Inflammatory macrophage (primary cell): Measurements from ENCODE around the gene PCDHGA7.
A peak's percentile ranks its signal among the peaks of the same experiment; 100 is the strongest.
"Not testable (repeated sequence)": the region's sequence is repeated elsewhere in the genome, so short reads cannot be mapped to it uniquely, and the experiment has no call there.

Experiments
- DNase-seq, 2 donors: peaks; one replicate each; pipeline ENCODE4 v3.0.0-alpha.2; 2020 to 2022

PCDHGA7 gene

DNA sequence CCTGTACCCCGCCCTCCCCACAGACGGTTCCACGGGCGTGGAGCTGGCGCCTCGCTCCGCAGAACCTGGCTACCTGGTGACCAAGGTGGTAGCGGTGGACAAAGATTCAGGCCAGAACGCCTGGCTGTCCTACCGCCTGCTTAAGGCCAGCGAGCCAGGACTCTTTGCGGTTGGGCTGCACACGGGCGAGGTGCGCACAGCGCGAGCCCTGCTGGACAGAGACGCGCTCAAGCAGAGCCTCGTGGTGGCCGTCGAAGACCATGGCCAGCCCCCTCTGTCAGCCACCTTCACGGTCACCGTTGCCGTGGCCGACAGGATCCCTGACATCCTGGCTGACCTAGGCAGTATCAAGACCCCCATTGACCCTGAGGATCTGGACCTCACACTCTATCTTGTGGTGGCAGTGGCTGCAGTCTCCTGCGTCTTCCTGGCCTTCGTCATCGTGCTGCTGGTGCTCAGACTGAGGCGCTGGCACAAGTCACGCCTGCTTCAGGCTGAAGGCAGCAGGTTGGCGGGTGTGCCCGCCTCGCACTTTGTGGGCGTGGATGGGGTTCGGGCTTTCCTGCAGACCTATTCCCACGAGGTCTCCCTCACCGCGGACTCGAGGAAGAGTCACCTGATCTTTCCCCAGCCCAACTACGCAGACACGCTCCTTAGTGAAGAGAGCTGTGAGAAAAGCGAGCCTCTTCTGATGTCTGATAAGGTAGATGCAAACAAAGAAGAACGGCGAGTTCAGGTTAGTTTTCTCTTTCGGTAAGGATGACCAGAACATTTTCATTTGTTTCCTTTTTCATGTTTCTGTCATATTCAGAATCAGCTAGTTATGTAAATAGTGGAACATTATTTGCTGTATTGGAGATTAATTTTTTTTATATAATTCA lies 16.3 kb upstream of the PCDHGA7 start:
- DNase-seq, result no peak

DNA sequence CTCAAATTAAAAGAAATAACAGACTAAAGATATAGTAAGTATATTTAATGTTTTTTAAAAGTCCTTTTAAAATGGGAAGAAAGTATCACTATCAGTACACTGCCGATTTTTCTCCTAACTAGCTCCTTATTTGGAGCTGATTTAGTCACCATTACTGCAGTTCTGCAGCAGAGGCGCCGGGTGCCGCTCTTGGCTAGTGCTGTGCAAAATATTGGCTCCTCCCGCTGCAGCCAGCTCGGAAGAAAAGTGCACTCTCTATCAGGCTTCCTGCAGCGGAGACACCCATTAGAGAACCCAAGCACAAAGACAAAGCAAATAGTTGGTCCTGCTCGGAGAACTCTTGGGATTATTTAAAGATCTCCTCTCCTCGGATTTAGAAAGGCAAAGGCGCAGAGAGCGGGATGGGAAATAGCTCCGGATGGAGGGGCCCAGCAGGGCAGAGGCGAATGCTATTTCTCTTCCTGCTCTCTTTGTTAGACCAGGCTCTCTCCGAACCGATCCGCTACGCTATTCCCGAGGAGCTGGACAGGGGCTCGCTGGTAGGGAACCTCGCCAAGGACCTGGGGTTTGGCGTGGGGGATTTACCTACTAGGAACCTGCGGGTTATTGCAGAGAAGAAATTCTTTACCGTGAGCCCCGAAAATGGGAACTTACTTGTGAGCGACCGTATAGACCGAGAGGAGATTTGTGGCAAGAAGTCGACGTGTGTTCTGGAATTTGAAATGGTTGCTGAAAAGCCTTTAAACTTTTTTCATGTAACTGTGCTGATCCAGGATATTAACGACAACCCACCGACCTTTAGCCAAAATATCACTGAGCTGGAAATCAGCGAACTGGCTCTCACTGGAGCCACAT lies 12.3 kb upstream of the PCDHGA7 start, which contains the start of gene PCDHGB3:
Gene PCDHGB3 (plus strand): TSS at position 249 of the 855 bp plus-strand sequence. CDS start 153 bp downstream, at position 402.
- peak in 1 of 2 donors; percentile 45 for DNase-seq

DNA sequence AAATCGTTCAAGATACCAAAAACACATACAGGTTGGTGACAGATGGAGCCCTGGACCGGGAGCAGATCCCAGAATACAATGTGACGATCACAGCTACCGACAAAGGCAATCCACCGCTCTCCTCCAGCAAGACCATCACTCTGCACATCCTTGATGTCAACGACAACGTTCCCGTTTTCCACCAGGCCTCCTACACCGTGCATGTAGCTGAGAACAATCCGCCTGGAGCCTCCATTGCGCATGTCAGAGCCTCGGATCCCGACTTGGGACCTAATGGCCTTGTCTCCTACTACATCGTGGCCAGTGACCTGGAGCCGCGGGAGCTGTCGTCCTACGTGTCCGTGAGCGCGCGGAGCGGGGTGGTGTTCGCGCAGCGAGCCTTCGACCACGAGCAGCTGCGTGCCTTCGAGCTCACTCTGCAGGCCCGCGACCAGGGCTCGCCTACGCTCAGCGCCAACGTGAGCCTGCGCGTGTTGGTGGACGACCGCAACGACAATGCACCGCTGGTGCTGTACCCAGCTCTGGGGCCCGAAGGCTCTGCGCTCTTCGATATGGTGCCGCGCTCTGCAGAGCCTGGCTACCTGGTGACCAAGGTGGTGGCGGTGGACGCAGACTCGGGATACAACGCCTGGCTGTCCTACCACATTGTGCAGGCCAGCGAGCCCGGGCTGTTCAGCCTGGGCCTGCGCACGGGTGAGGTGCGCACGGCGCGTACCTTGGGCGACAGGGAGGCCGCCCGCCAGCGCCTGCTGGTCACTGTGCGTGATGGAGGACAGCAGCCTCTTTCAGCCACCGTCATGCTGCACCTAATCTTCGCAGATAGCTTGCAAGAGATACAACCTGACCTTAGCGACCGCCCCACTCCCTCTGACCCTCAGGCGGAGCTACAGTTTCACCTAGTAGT lies 10.7 kb upstream of the PCDHGA7 start:
- no peak for DNase-seq

DNA sequence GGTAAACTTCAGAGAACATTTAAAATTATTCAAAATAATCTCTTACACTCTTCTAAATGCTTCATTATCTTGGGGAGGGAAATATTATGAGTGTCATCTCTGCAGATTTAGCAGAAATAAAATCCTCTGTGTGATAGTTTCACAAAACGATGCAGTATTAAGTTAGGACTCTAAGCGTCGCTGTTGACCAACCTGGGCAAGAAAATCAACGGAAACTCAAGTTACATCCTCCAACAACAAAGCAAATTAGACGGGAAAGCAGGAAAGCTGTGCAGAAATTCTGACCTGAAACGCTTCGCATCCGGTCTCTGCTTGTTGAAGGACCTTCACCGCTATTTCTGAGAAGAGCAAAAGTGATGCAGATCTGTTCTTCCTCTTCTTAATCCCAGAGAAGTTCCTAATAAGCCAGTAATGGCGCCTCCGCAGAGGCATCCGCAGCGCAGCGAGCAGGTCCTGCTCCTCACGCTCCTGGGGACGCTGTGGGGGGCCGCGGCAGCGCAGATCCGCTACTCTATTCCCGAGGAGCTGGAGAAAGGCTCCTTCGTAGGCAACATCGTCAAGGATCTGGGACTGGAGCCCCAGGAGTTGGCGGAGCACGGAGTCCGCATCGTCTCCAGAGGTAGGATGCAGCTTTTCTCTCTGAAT lies 8.7 kb upstream of the PCDHGA7 start, which contains the start of gene PCDHGA6:
Gene PCDHGA6 (plus strand): TSS at position 219 of the 645 bp plus-strand sequence. CDS start 193 bp downstream, at position 412.
- peak; percentile 9 to 16 for DNase-seq

DNA sequence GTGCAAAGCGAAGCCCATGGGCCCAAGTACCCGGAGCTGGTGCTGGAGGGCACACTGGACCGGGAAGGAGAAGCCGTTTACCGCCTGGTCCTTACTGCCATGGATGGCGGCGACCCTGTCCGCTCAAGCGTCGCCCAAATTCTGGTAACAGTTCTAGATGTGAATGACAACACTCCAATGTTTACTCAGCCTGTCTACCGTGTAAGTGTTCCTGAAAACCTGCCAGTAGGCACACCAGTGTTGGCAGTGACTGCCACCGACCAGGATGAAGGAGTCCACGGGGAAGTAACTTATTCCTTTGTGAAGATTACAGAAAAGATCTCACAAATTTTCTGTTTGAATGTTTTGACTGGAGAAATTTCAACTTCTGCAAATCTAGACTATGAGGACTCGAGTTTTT lies 7.9 kb upstream of the PCDHGA7 start:
- no peak for DNase-seq

DNA sequence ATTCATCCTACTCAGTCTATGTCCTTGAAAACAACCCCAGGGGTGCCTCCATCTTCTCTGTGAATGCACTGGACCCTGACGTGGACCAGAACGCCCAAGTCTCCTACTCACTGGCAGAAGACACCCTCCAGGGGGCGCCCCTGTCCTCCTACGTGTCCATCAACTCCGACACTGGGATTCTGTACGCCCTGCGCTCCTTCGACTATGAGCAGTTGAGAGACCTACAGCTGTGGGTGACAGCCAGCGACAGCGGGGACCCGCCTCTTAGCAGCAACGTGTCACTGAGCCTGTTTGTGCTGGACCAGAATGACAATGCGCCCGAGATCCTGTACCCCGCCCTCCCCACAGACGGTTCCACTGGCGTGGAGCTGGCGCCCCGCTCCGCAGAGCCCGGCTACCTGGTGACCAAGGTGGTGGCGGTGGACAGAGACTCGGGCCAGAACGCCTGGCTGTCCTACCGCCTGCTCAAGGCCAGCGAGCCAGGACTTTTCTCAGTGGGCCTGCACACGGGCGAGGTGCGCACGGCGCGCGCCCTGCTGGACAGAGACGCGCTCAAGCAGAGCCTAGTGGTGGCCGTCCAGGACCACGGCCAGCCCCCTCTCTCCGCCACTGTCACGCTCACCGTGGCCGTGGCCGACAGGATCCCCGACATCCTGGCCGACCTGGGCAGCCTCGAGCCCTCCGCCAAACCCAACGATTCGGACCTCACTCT lies 6.9 kb upstream of the PCDHGA7 start:
- not testable (repeated sequence) for DNase-seq

DNA sequence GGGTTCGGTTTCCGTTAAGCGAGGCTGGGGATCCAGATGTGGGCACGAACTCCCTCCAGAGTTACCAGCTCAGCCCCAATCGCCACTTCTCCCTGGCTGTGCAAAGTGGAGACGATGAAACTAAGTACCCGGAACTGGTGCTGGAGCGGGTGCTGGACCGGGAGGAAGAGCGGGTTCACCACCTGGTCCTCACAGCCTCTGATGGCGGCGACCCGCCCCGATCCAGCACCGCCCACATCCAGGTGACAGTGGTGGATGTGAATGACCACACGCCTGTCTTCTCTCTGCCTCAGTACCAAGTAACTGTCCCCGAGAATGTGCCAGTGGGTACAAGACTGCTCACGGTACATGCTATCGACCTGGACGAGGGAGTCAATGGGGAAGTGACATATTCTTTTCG lies 803 bp downstream of the PCDHGA7 start:
- DNase-seq, result no peak

DNA sequence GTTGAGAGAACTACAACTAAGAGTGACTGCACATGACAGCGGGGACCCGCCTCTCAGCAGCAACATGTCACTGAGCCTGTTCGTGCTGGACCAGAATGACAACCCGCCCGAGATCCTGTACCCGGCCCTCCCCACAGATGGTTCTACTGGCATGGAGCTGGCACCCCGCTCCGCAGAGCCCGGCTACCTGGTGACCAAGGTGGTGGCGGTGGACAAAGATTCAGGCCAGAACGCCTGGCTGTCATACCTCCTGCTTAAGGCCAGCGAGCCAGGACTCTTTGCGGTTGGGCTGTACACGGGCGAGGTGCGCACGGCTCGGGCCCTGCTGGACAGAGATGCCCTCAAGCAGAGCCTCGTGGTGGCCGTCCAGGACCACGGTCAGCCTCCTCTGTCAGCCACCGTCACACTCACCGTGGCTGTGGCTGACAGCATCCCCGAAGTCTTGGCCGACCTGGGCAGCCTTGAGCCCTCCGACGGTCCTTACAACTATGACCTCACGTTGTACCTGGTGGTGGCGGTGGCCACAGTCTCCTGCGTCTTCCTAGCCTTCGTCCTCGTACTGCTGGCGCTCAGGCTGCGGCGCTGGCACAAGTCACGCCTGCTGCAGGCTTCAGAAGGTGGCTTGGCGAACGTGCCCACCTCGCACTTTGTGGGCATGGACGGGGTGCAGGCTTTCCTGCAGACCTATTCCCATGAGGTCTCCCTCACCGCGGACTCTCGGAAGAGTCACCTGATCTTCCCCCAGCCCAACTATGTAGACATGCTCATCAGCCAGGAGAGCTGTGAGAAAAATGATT lies 2.1 kb downstream of the PCDHGA7 start:
- DNase-seq, result no peak

GRCh38 chr5:141387557-141388311 lies 5.2 kb downstream of the PCDHGA7 start, which contains the start of gene PCDHGB4:
TSS of gene PCDHGB4 (plus strand) at chr5:141387698. CDS start at chr5:141387885, 187 bp downstream.
- peak in 1 of 2 donors; percentile 41 for DNase-seq

GRCh38 chr5:141388661-141389060 lies 6.1 kb downstream of the PCDHGA7 start:
- no peak for DNase-seq

DNA sequence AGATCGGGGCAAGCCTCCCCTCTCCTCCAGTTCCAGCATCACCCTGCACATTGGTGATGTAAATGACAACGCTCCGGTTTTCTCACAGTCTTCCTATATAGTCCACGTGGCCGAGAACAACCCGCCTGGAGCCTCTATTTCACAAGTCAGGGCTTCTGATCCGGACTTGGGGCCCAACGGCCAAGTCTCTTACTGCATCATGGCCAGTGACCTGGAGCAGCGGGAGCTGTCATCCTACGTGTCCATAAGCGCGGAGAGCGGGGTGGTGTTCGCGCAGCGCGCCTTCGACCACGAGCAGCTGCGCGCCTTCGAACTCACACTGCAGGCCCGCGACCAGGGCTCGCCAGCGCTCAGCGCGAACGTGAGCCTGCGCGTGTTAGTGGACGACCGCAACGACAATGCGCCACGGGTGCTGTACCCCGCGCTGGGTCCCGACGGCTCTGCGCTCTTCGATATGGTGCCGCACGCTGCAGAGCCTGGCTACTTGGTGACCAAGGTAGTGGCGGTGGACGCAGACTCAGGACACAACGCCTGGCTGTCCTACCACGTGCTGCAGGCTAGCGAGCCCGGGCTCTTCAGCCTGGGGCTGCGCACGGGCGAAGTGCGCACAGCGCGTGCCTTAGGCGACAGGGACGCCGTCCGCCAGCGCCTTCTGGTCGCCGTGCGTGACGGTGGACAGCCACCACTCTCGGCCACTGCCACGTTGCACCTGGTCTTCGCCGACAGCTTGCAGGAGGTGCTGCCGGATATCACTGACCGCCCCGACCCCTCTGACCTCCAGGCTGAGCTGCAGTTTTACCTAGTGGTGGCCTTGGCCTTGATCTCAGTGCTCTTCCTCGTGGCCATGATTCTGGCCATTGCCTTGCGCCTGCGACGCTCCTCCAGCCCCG lies 6.9 kb downstream of the PCDHGA7 start:
- no peak for DNase-seq

DNA sequence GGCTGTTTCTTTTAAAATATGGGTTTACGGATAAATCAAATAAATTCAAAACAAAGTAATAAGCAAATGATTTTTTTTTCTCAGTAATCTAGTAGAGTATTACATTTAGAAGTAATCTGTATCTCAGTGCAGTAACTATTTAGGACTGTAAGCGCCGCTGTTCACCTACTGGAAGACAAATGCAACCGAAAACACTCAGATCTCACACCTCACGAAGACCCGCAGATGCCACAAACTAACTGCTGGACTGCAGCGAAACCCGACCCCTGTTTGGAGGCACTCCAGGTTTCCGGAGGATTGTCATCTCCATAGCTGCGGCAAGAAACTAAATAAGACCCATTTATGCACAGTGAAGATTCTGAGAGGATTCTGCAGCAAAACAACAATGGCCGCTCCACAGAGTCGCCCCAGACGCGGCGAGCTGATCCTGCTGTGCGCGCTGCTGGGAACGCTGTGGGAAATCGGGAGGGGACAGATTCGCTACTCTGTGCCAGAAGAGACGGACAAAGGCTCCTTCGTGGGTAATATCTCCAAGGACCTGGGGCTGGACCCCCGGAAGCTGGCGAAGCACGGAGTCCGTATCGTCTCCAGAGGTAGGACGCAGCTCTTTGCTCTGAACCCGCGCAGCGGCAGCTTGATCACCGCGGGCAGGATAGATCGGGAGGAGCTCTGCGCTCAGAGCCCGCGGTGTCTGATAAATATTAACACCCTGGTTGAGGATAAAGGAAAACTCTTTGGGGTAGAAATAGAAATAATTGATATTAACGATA lies 10.1 kb downstream of the PCDHGA7 start, which contains the start of gene PCDHGA8:
Gene PCDHGA8 (plus strand): TSS at position 205 of the 770 bp plus-strand sequence. CDS start 181 bp downstream, at position 386.
- no peak for DNase-seq

GRCh38 chr5:141393267-141393666 lies 10.7 kb downstream of the PCDHGA7 start:
- no peak for DNase-seq

GRCh38 chr5:141394401-141395187 lies 12.1 kb downstream of the PCDHGA7 start:
- not testable (repeated sequence) for DNase-seq

- peak; percentile 41 to 61 for DNase-seq
Observed at GRCh38 chr5:141397756-141398551, 15.4 kb downstream of the PCDHGA7 start, which contains the start of gene PCDHGB5. TSS of gene PCDHGB5 (plus strand) at chr5:141397947. CDS start at chr5:141398128, 181 bp downstream.
